T-helper 2 cell (primary cell): ENCODE data around the gene PCSK2.

Source experiments
- DNase-seq, 5 experiments: peaks; one replicate each; pipeline versions ENCODE4 v3.0.0 to v3.0.0-alpha.2; 2012 to 2022

PCSK2 gene

DNA sequence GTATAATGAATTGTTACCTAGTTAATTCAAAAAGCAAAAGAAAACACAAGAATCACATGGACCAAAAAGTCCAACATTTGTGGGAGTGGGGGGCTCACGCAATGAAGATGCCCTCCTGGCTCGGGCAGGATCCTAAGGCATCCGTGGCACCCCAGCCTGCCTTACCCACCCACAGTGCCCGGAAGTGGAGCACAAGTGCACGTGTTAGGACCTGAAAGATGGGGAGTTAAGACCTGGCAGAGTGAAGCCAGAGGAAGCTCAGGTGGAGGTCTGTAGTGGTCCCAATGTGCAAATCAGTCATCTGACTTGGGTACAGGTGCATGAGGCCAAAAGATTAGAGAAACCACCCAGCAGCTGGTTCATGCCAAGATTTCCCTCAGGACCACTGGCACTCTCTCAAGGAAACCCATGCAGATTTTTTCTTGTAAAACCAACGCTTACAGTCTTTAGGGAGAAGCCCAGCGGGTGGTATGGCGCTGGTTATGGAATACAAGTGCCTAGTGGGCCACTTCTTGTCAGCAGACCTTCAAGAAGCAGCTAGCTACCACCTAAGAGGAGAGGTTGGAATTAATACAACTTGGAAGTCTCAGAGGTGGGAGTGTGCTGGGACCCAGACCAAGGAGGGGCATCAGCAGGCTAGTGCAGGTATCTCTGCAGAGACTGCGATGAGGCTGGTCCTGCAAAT, 262.2 kb downstream of the PCSK2 start:
- DNase-seq, result no peak

DNA sequence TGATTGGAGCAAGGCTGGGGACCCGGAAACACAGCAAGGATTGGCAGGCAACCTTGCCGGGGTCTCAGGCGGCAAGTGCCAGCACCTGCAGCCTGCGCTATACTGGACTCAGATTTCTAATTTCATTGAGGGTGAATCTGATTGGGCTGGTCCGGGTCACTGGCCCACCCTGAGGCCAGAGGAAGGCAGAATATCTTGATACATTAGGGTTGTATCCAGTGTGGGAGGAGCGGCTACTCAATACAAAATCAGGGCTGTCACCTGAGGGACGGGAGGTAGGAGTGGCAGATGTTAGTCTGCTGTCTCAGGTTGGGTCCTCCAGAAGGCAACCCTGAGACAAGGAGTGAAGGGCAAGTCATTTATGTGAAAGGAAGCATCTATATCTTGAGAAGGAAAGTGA, 263.7 kb downstream of the PCSK2 start:
- no peak for DNase-seq

DNA sequence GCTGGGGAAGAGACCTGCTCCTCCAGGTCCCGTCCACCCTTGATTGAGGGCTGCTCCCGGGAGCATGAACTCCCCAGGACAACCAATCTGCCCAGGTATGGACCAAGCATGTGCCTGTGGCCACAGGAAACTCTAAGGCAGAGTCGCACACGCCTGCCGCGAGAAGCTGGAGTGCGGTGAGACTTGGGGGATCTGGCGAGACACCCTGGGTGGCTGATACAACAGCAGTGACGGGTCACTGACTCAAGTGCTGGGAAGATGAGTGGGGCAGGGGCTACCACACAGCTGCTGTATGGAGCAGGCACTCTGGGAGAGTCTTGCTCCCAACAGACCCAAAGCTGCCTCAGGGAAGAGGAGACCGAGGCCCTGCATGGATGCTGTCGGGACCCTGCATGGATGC, 264.2 kb downstream of the PCSK2 start:
- no peak for DNase-seq

DNA sequence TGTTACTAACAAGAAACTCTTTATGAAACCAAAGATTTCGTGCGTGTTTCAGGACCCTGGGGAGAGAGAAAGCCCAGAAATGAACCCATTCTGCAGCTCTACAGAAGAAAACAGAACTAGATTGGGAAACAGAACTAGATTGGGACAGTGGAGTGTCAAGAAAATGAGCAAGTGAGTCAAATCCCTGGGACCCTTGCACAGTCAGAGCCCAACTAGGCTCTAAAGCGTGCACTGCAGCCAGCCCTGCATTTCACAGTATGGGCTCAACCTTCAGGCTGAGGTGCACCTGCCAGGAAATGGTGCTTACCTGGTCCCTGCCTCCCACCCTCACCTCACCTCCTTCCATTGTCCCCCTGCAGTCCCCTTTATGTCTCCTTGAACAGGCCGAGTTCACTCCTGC, 264.6 kb downstream of the PCSK2 start:
- no peak for DNase-seq

DNA sequence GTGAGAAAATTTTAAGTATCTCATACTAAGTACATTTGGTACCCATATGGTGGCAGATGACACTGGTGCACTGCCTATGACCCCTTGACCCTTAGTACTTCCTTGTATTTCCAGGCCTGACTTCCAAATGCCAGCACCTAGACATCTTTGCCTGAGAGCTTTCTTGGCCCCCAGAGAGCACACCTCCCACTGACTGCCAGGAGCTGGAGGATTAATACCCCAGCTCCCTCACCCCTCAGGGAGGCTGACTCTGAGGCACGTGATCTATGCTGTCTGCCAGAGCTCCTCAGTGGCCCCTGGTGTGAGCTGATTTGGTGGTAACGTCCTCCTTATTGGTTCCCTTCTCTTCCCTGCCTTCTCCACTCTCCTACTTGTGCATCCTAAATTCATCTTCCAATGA, 266.3 kb downstream of the PCSK2 start:
- no peak for DNase-seq

DNA sequence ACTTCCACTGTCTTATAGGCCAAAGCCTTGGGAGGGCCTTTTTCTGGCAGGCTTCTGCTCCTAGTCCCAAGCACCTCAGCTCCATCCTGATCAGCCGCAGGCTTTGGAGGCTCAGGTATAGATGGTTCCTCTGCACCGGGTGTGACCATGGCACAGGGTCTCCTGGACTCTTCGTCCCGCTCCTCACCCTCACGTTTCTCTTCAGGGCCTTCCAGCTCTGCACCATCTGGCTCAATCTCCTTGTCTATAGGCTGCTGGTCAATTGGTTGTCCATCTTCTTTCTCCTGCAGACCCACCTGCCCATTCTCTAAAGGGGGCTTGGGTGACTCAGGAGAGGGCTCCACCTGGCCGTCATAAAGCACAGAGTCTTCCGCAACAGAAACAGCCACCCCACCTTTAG, 267.4 kb downstream of the PCSK2 start:
- no peak for DNase-seq

DNA sequence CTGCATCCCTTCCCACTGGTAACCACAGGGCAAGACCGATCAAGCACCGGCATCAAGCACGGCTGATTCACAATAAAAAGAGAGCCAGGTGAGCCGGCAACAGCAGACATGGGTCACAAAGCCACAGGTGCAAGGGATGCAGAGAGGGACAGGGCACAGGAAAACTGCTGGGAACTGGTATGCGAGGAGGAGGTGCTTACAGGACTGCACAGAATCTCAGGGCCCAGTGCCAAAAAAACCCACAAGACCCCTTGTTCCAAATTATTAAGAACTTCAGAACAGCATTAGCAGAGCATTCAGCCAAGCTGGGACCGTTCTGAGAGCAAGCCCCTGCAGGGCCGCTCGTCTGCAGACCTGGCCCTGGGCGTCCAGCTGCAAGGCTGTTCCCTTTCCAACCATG, 269.0 kb downstream of the PCSK2 start:
- DNase-seq, result no peak

DNA sequence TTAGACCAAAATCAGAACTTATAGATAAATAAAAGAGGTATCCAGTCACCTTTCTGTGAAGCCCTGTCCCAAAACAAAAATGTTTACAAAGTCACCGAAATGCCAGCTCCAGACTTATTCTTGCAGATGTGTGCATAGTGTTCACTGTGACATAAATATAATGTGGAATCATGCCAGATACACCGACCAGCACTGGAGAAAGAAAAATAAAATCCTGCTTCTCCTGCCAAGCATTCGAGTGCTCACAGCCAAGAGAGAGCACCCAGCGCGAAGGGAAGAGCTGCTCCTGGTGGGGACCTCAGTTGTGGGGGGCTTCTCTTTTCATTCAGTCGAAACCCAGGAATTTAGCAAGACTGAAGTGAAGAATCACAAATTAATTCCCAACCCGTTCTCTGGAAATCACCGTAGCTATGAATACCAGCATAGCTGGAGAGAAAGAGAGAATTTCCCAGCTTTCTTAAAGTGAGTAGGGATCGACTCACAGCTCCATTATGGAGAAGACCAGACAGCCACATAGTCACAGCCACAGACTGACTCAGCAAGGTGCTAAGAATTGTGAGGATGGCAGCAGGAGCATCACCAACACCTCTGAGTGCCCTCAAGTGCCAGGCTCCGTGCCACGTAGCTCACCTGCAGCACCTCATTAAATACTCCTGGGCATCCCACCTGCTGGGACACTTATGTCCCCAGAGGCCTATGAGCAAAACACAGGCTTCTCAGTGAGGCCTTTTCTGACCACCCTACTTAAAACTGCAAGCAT, 271.2 kb downstream of the PCSK2 start:
- no peak for DNase-seq

DNA sequence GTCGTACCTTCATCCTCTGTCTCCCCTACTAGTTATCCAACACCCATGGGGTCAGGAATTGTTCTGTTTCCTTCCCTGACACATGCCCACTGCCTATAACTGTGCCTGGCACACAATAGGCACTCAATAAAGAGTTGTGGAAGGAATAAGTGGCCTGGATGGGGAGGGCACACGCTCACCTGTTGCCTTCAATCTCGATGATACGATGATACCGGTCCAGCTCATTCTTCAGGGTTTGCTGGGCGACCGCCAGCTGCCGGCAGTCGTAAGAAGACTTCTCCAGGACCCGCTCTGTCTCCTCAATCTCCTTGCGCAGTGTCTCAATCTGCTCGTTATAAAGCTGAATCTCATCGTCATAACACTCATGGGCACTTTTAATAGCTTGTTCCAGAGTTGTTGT, 271.8 kb downstream of the PCSK2 start:
- DNase-seq, result no peak

DNA sequence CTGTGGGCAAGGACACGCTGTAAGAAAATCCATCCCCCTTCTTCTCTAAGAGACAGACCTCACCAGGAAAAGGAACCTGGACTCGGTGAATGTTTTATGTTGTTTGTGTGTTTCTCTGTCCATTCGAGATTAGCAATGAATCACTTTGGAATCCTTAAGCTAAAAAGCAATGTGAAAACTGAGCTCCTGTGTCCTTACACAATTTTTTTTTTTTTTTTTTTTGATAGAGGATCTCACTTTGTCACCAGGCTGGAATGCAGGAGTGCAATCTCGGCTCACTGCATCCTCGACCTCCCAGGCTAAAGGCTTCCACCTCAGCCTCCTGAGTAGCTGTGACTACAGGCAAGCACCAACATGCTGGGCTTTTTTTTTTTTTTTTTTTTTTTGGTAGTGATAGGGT, 272.2 kb downstream of the PCSK2 start:
- no peak for DNase-seq

DNA sequence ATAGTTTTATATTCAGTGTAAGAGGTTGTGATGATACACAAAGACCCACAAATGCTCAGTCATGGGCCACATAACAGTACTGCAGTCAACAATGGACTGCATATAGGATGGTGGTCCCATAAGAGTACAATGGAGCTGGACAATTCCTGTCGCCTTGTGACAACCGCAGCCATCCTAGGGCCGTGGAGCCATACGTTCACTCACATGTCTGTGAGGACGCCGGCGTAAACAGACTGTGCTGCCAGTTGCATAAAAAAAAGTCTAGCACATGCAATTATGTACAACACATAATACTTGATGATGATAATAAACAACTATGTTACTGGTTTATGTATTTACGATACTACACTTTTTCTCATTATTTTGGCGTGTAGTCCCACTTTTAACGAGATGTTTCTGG, 273.4 kb downstream of the PCSK2 start:
- no peak for DNase-seq

DNA sequence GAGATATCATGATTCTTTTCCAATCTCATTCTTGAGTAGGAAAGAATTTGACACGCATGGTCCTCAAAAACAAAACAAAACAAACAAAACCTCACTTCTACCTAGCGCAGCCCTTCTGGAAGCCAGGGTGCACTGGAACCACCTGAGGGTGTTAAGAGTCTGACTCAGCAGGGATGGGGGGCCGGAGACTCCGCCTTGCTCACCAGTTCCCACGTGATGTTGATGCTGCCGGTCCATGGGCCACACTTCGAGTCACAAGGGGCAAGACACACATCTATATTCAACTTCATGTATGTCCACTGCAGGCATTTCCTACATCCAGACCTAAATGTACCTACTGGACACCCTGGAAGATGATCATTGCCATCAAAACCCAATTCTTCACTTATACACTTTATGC, 274.0 kb downstream of the PCSK2 start:
- DNase-seq, result no peak

DNA sequence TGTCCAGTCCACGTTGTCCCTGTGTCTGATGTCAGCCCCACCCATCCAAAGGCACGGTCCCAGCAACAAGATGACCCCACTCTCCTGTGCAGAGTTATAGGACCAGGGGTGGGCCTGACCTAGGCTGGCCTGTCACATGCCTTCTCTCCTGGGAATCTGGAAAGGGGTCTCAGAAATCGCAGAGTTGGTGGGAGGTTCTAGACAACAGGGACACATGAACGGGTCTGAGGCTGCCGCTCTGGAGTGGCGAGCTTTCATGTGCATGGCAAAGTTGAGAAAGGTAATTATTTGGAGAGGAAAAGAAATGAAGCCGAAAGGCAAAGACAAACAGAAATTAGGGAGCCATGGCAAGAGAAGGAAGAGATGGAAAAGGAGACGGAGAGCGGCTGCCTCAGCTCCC, 274.9 kb downstream of the PCSK2 start:
- DNase-seq, result no peak

DNA sequence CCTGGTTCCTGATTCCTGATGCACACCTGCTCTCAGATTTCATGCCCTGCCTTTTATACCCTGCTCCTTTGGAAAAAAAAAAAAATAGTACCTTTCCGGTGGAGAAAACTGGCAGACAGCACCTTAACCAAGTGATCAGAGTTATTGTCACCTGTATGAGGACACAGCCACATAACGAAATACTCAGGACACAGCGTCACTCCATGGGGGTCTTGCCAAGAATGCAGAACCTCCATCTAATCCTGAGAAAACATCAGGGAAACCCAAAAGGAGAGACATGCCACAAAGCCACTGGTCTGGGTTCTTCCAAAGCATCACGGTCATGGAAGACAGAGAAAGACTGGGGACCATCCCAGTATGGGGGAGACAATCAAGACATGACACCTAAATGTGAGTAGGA, 275.3 kb downstream of the PCSK2 start:
- no peak for DNase-seq

DNA sequence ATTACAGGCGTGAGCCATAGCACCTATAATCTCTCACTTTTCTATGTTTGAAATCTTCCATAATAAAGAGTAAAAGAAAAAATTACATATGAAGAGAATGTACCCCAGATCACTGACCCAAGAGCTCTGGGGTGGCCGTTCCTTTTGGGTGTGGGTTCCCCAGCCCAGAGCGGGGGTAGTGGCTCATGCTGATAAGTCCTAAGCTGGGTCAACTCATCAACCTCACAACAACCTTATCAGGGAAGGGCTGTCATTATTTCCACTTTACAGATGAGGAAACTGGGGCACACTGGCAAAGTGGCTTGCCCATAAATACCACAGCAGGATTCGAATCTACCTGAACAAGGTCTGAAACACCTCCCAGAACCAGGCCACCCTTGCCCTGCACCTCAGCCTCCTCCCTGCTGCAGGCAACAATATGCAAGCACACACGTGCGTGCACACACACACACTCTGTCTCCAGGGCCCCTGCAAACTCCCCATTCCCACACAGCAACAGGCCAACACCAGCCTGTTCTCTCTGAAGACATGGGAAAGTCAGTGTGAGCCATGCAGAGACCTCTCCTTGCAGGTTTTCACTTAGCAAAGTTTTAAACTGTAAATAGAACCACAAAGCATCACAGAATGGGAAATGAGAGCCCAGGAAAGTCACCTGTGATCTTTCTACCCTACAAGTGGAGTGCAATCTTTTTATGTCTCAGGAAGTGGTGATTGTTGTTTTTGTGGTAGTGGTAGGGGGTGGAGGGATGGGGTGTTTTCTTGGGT, 276.6 kb downstream of the PCSK2 start:
- peak in 1 of 5 experiments; percentile 63 for DNase-seq

DNA sequence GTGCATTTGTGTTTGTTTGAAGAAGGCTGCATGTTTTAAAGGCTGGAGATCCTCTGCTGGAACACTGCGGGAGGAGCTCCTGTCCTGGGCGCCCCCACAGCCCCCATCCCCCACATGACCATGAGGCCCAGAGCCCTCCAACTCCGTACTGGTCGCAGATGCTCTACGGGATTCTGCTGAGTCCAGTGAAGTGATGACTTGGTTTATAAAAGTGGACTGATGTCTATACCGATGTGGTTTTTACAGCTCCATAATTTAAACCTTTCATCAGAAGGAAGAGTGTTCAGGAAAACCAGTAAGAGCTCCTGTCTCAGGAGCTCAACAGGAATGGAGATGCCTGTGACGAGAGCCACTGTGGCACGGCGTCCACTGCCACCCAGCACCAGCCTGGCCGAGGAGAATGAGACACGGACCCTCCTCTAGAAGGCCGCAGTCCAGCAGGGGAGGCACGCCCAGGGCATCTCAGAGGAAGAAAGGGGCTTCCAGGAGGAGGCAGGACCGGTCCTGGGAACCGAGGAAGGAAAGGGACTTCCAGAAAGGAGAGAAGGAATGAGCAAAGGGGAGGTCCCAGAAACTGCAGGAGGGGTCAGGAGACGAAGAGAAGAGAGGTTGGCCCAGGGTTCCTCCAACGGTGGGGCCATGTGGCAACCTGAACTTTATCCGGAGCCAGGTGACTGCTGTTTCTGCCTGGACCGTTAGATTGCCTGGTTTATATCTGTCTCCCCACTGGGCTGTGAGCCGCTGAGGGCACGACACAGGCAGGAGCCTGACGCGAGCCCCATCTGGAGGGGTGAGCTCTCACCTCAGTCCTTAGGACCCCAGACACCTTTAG, 277.4 kb downstream of the PCSK2 start:
- DNase-seq, result no peak

DNA sequence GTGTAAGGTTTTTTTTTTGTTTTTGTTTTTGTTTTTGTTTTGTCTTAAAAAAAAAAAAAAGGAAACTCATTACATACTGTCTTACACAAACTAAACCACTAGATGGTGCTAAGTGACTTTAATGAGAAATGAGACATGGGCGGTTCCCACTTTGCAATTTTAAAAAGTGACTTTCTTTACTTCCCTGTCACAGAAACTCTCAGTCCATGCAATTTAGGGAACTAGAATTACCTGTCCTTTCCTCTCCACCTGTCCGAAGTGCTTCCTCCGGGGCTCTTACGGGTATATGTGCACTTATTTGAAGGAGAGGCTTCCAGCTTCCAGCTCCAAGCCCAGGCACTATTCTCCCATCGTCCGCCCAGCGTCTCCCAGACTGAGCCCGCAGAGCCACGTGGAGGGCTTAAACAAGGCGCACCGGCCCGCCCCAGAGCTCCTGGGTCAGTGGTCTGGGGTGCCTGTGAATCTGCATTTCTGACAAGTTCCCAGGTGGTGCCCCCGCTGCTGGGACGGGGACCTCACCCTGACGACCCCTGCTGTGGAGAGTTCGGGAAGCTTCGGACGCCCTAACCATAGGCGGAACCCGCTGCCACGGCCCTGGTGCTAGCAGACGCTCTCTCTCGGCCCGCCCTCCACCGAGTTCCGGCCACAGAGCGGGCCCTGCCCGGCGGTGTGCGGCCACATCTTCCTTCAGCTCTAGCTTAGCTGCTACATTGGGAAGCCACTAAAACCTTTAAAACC, 278.2 kb downstream of the PCSK2 start:
- DNase-seq, result peak in 4 of 5 experiments; percentile 21 to 66 (median 39)

DNA sequence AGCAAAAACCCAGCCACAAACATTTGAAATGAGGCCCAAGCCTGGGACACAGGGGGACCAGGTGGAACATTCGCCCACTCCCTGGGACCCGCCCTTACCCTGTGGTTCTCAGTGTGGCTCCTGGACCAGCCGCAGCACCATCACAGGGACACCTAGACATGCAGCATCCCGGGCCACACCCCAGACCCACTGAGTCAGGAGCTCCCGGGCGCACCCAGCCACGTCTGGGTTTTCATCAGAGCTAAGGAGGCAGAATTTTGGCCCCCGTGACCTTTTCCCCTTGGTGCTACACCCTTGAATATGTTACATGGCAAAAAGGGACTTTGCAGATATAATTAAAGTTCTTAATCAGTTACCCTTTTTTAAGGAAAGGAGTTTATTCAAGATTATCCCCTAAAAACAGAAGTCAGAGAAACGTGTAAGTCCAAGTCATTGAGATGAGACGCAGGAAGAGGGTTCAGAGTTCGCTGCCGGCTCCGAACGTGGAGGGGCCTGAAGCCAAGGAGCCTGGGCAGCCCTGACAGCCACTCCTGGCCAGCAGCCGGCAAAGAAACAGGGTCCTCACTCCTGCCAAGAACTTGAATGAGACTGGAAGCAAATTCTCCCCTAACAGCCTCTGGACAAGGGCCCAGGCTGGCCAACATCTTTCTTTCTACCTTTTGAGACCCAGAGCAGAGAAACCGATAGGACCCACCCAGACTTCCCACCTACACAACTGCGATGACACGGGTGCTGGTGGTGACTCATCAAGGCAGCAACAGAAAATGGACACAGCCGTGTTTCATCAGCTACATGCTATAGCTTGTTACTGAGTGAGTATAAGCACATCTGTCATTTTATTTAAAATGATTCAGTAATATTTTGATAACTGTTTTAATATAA, 279.0 kb downstream of the PCSK2 start:
- DNase-seq, result peak in 3 of 5 experiments; percentile 4 to 29 (median 27)

DNA sequence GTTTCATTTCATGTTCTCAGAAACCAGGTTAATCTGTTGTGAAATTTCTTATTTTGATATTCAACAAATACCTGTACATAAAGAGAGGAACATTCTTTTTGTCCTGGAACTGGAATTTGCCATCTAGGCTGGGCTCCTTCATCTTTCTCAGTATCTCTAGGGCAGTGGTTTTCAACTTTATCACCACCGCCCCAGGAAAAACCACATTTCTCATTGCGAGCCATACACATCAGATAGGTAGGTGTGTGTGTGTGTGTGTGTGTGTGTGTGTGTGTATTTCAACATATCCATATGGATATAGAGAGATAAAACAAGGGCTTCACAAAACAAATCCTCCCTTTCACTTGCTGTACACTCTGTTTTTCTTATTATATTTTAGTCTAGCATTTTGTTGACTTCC, 280.2 kb downstream of the PCSK2 start:
- peak in 1 of 5 experiments; percentile 35 for DNase-seq

DNA sequence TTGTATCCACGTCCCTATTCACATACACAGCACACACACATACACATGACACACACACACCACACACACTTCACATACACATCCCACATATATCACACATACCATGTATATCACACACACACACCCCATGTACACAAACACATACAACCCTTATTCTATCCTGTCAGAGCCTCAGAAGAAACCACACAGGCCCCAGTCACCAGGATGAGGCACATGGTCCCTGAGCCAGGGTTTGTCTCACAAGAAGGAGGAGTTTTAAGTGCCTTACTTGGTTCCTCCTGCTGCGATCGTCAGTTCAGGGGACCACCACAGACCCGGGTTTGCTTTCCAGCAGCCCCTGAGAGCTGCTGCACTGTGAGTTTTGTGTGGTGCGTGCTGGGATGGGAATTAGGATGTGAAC, 280.7 kb downstream of the PCSK2 start:
- DNase-seq, result no peak

DNA sequence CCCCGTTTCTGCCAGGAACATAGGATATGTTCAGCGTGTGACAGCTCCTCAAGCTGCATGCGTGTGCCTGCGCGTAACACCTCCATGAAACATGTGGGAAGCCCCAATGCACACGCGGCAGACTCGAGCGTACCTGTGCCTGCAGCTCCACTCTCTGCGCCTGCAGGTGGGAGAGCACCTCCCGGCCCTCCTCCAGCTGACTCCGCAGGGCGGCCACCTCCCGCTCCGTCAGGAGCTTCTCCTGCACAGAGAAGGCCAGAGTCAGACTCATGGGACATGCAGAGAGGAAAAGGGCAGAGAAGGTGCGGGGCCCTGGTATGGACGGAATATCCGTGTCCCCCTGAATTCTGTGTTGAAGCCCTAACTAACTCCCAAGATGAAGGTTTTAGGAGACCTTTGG, 281.9 kb downstream of the PCSK2 start:
- DNase-seq, result no peak
